H9 (cell line): Measurements from ENCODE around the gene SYDE2. TPM values are rescaled to one million over a fixed set of nuclear protein-coding genes. Genes with fewer than 3 reads are reported as not detected.

Experiments
- DNase-seq: peaks from one replicate; pipeline ENCODE4 v3.0.0-alpha.2; 2017
- H2AFZ ChIP-seq: one replicate; pipeline ENCODE4 v1.6.1; 2013; ENCODE audit warnings: mild to moderate bottlenecking, low read length, control low read depth, moderate library complexity
- H2AK5ac ChIP-seq: 2 replicates; pipeline ENCODE4 v1.6.1; 2013; ENCODE audit warnings: low read length, control low read depth, mixed read lengths; ENCODE audit not compliant: insufficient read length
- H2BK120ac ChIP-seq: one replicate; pipeline ENCODE4 v1.6.1; 2013; ENCODE audit warnings: low read depth, mild to moderate bottlenecking, low read length, control low read depth, inconsistent platforms; ENCODE audit not compliant: poor library complexity, severe bottlenecking
- H2BK12ac ChIP-seq: 2 replicates; pipeline ENCODE4 v1.6.1; 2013; ENCODE audit warnings: low read length, control low read depth, mixed read lengths, low read depth; ENCODE audit not compliant: insufficient read length
- H2BK15ac ChIP-seq: 2 replicates; pipeline ENCODE4 v1.6.1; 2013; ENCODE audit warnings: low read depth, low read length, control low read depth
- H2BK20ac ChIP-seq: one replicate; pipeline ENCODE4 v1.6.1; 2013; ENCODE audit warnings: low read depth, mild to moderate bottlenecking, low read length, control low read depth, inconsistent platforms; ENCODE audit not compliant: poor library complexity, severe bottlenecking
- H2BK5ac ChIP-seq: 2 replicates; pipeline ENCODE4 v1.6.1; 2013; ENCODE audit warnings: low read length, control low read depth, mixed read lengths; ENCODE audit not compliant: insufficient read length
- H3K14ac ChIP-seq: 2 replicates; pipeline ENCODE4 v1.6.1; 2013; ENCODE audit warnings: low read length, control low read depth; ENCODE audit not compliant: insufficient read depth
- H3K18ac ChIP-seq: 2 replicates; pipeline ENCODE4 v1.6.1; 2013; ENCODE audit warnings: low read depth, mild to moderate bottlenecking, mixed read lengths, low read length, control low read depth; ENCODE audit not compliant: insufficient read length
- H3K23ac ChIP-seq: 2 replicates; pipeline ENCODE4 v1.6.1; 2013; ENCODE audit warnings: low read length, control low read depth, mixed read lengths, low read depth; ENCODE audit not compliant: insufficient read length
- H3K23me2 ChIP-seq: 2 replicates; pipeline ENCODE4 v1.6.1; 2013; ENCODE audit warnings: low read depth, mild to moderate bottlenecking, mixed read lengths, low read length, control low read depth; ENCODE audit not compliant: insufficient read length, poor library complexity, severe bottlenecking
- H3K27ac ChIP-seq: 2 replicates; pipeline ENCODE4 v1.5.1; 2013; ENCODE audit warnings: low read length, control low read depth, mixed read lengths, low read depth; ENCODE audit not compliant: insufficient read length
- H3K27me3 ChIP-seq: 2 replicates; pipeline ENCODE4 v1.6.1; 2013; ENCODE audit warnings: low read length, control low read depth, inconsistent platforms; ENCODE audit not compliant: insufficient read depth
- H3K4ac ChIP-seq: 2 replicates; pipeline ENCODE4 v1.6.1; 2013; ENCODE audit warnings: low read depth, mild to moderate bottlenecking, control low read depth, inconsistent platforms, low read length, moderate library complexity
- H3K4me1 ChIP-seq: 2 replicates; pipeline ENCODE4 v1.6.1; 2013; ENCODE audit warnings: low read length, control low read depth, inconsistent platforms; ENCODE audit not compliant: insufficient read depth
- H3K4me2 ChIP-seq: 2 replicates; pipeline ENCODE4 v1.6.1; 2013; ENCODE audit warnings: low read length, control low read depth, mixed read lengths; ENCODE audit not compliant: insufficient read length, insufficient read depth
- H3K56ac ChIP-seq: 2 replicates; pipeline ENCODE4 v1.6.1; 2013; ENCODE audit warnings: low read depth, mild to moderate bottlenecking, mixed read lengths, low read length, control low read depth; ENCODE audit not compliant: insufficient read length
- H3K79me1 ChIP-seq: 2 replicates; pipeline ENCODE4 v1.6.1; 2013; ENCODE audit warnings: low read depth, mild to moderate bottlenecking, moderate library complexity, low read length, control low read depth, inconsistent platforms; ENCODE audit not compliant: insufficient read depth, poor library complexity, severe bottlenecking
- H3K79me2 ChIP-seq: 2 replicates; pipeline ENCODE4 v1.6.1; 2013; ENCODE audit warnings: low read length, control low read depth, inconsistent platforms; ENCODE audit not compliant: insufficient read depth
- H3K9ac ChIP-seq: 2 replicates; pipeline ENCODE4 v1.6.1; 2013; ENCODE audit warnings: low read length, control low read depth, mixed read lengths; ENCODE audit not compliant: insufficient read length; ENCODE audit errors: extremely low read depth
- H3K9me3 ChIP-seq: one replicate; pipeline ENCODE4 v1.6.1; 2013; ENCODE audit warnings: low read depth, low read length, inconsistent platforms; ENCODE audit not compliant: control insufficient read depth
- H3T11ph ChIP-seq: one replicate; pipeline ENCODE4 v1.6.1; 2013; ENCODE audit warnings: mild to moderate bottlenecking, low read length, control low read depth, inconsistent platforms
- H4K20me1 ChIP-seq: one replicate; pipeline ENCODE4 v1.6.1; 2013; ENCODE audit not compliant: control insufficient read depth, insufficient read length, insufficient read depth
- H4K5ac ChIP-seq: 2 replicates; pipeline ENCODE4 v1.6.1; 2013; ENCODE audit warnings: low read depth, mild to moderate bottlenecking, mixed read lengths, low read length, control low read depth; ENCODE audit not compliant: insufficient read length
- H4K8ac ChIP-seq: replicated peaks from 2 replicates; pipeline ENCODE4 v1.6.1; 2013; ENCODE audit warnings: low read length, control low read depth, mixed read lengths, low read depth; ENCODE audit not compliant: insufficient read length
- H4K91ac ChIP-seq: 2 replicates; pipeline ENCODE4 v1.6.1; 2013; ENCODE audit warnings: low read depth, mild to moderate bottlenecking, moderate library complexity, mixed read lengths, low read length, control low read depth; ENCODE audit not compliant: insufficient read length
- H3K27ac Mint-ChIP-seq, 3 experiments: 2 replicates in 2 of 3; 3 replicates in 1 of 3; pipeline ENCODE4 v1.8.0; 2020 to 2021; ENCODE audit warnings: mixed read lengths in 3 of 3, mild to moderate bottlenecking in 1 of 3, moderate library complexity in 1 of 3
- H3K27me3 Mint-ChIP-seq: 2 replicates; pipeline ENCODE4 v1.8.0; 2021; ENCODE audit warnings: low read depth, mild to moderate bottlenecking, moderate library complexity, mixed read lengths
- H3K36me3 Mint-ChIP-seq, 3 experiments: 2 replicates in 2 of 3; 3 replicates in 1 of 3; pipeline ENCODE4 v1.8.0; 2020 to 2021; ENCODE audit warnings: low read depth in 3 of 3, mixed read lengths in 3 of 3; ENCODE audit not compliant: insufficient read depth in 1 of 3
- H3K4me1 Mint-ChIP-seq, 2 experiments: 2 replicates each; pipeline ENCODE4 v1.8.0; 2020; ENCODE audit warnings: mixed read lengths in 2 of 2
- H3K4me3 Mint-ChIP-seq, 2 experiments: 2 replicates in 1 of 2; 3 replicates in 1 of 2; pipeline ENCODE4 v1.8.0; 2020 to 2021; ENCODE audit warnings: mild to moderate bottlenecking in 2 of 2, mixed read lengths in 2 of 2, moderate library complexity in 1 of 2
- H3K9me3 Mint-ChIP-seq, 2 experiments: 2 replicates in 1 of 2; 3 replicates in 1 of 2; pipeline ENCODE4 v1.8.0; 2020; ENCODE audit warnings: mild to moderate bottlenecking in 2 of 2, mixed read lengths in 2 of 2, moderate library complexity in 1 of 2
- WGBS: extraction: QIAGEN DNeasy Blood & Tissue Kit; methylation state at CpG from one replicate; pipeline ENCODE4 v1.1.7; 2013; ENCODE audit warnings: missing lambda C conversion rate, low lambda C conversion rate, mixed read lengths; ENCODE audit not compliant: insufficient read length; ENCODE audit errors: extremely low coverage; 5-methylcytosine and 5-hydroxymethylcytosine counted together
- total RNA-seq: library from RNA; stranded (reverse); gene quantifications from 2 replicates; pipeline ENCODE4 v1.2.1, GENCODE V29; 2021
- TF ChIP-seq, protein P1 (sequence below): fragments of 200-600 bp; sonication (generic); conservative IDR thresholded peaks from 3 replicates; pipeline ENCODE4 v1.8.0; 2021; ENCODE audit warnings: antibody characterized with exemption, mild to moderate bottlenecking

The SYDE2 gene
- total RNA-seq, 1 experiment from 2014 or later = 12.4 TPM

DNA sequence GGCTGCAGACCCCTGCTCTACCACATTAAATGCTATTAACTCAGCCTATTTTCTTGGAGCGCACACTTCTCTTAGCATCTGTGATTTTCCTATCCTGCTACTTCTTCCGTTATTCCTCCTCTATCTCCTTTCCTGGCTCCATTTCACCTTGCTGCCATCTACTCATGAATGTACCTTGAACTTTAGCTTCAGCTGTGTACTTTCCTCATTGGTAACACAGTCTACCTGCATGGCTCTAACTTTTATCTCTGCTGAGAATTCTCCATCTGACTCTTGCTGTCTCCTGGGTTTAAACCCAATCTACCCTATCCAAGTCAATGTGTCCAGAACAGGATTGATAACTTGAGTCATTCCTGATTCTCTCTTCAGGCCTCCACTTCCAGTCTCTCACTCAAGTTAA is 84.9 kb downstream of the SYDE2 start:
- Histone ChIP-seq H2BK12ac (no peak overlapping the region), H3K56ac (no peak overlapping the region), H3K4ac (no peak overlapping the region), H4K8ac (no peak overlapping the region), H3K4me1 (no peaks in the 10 kb centered on the region), H3K9ac (no peak overlapping the region), H2BK120ac (no peak overlapping the region), H3K4me2 (no peak overlapping the region), H4K5ac (no peak overlapping the region), H2BK15ac (no peak overlapping the region), H3K14ac (no peak overlapping the region), H3K27ac (no peak overlapping the region), H3K18ac (no peak overlapping the region), H4K20me1 (no peaks in the 10 kb centered on the region), H2AK5ac (no peak overlapping the region), H2AFZ (no peak overlapping the region), H3K79me1 (no peaks in the 10 kb centered on the region), H2BK5ac (no peak overlapping the region), H4K91ac (no peak overlapping the region), H3K9me3 (no peaks in the 10 kb centered on the region), H3K23ac (no peak overlapping the region), H3K23me2 (no peaks in the 10 kb centered on the region), H3K79me2 (no peaks in the 10 kb centered on the region), H3T11ph (no peak overlapping the region), H3K27me3 (no peaks in the 10 kb centered on the region), H2BK20ac (no peak overlapping the region)
- DNase-seq = no peak
- TF ChIP-seq, protein P1, sequence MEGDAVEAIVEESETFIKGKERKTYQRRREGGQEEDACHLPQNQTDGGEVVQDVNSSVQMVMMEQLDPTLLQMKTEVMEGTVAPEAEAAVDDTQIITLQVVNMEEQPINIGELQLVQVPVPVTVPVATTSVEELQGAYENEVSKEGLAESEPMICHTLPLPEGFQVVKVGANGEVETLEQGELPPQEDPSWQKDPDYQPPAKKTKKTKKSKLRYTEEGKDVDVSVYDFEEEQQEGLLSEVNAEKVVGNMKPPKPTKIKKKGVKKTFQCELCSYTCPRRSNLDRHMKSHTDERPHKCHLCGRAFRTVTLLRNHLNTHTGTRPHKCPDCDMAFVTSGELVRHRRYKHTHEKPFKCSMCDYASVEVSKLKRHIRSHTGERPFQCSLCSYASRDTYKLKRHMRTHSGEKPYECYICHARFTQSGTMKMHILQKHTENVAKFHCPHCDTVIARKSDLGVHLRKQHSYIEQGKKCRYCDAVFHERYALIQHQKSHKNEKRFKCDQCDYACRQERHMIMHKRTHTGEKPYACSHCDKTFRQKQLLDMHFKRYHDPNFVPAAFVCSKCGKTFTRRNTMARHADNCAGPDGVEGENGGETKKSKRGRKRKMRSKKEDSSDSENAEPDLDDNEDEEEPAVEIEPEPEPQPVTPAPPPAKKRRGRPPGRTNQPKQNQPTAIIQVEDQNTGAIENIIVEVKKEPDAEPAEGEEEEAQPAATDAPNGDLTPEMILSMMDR = no peak
- no CpG with 5 or more reads among the region's 2 CpGs for WGBS
- Mint-ChIP-seq H3K27me3 (no peaks in the 10 kb centered on the region), H3K9me3 (no peaks in the 10 kb centered on the region), H3K36me3 (no peaks in the 10 kb centered on the region), H3K4me1 (peaks cover 0 to 3% of the 10 kb centered on the region in 2 experiments; a peak in 3 of 4 replicates), H3K27ac (no peak overlapping the region), H3K4me3 (no peak overlapping the region)
